Activated T-cell treated with anti-CD3 and anti-CD28 coated beads for 48 hours (primary cell): ENCODE data around the gene ADCY7.

ENCODE experiments used
- DNase-seq: peaks from one replicate; pipeline ENCODE4 v3.0.0-alpha.2; 2020; ENCODE audit warnings: low read depth

Gene ADCY7

GRCh38 chr16:50267651-50268050 is 1.3 kb downstream of the ADCY7 start:
- DNase-seq: no peak

DNA sequence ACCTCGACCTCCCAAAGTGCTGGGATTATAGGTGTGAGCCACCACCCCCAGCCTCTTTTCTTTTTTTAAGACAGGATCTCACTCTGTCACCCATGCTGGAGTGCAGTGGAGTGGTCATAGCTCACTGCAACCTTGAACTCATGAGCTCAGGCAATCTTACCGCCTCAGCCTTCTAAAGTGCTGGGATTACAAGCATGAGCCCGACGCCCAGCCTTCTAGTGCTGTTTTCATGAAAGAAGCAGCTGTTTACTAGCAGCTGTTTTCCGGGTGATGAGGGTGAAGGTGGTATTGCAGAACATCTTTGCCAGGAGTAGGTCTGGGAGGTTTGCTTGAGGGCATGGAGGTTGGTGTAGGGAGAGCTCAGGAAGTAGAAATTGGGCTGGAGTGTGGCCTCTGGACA is 2.0 kb downstream of the ADCY7 start:
- DNase-seq: no peak

GRCh38 chr16:50269061-50269705 is 2.8 kb downstream of the ADCY7 start:
- DNase-seq: no peak

GRCh38 chr16:50269769-50270509 is 3.6 kb downstream of the ADCY7 start:
- DNase-seq: no peak

DNA sequence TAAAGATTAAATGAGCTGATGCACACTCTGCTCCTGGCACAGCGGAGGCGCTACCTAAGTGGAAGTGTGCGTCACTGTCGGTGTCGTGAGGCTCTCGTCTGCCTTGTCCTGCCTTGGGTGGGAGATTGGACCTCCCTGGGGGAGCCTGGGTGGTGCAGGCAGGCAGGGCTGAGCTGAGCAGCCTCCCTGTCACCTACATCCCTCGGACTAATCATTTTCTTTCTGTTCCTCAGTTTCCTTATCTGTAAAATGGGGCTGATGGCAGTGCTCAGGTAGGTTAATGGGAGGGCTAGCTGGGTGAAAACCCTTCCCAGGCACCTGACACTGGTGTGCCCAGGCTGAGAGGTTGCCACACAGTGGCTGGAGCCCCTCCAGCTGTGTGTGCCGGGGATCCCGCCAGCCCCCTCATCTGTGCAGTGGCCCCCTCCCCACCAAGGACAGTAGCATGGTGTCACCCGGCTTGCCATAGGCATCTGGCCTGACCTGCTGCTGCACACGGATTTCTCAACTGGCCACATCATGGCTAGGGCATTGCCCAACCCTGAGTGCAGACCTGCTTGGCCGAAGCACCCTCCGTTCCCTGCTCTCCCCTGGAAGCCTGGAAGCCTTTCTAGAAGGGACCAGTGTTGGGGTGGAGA is 4.3 kb downstream of the ADCY7 start:
- no peak for DNase-seq

- no peak for DNase-seq
Observed at GRCh38 chr16:50271148-50272041, 5.0 kb downstream of the ADCY7 start.

DNA sequence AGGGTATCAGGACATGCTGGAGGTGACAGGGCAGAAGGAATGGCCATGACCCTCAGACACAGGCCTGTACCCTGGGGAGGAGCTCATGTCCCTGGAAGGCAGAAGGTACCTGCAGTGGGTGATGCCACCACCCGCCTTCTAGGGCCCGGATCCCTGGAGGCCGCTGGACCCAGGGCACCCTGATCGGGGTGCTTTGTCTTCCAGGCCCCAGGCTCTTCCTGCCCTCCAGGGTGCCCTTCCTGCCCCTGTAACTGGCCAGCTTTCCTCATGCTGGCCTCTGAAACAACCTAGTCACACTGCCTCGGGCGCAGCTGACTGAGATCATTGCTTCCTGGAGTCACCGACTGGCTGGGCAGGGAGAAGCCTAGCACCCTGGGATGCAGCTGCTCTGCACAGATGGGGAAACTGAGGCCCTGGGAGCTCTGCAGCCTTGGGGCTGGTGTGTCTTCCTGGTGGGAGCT is 5.8 kb downstream of the ADCY7 start:
- DNase-seq: no peak

- no peak for DNase-seq
Observed at GRCh38 chr16:50272687-50273381, 6.5 kb downstream of the ADCY7 start.

- DNase-seq: no peak
Observed at GRCh38 chr16:50273382-50273690, 7.0 kb downstream of the ADCY7 start.

GRCh38 chr16:50273888-50274325 is 7.6 kb downstream of the ADCY7 start:
- DNase-seq: no peak

- DNase-seq: no peak
Observed at GRCh38 chr16:50274326-50275097, 8.2 kb downstream of the ADCY7 start.

GRCh38 chr16:50275098-50275415 is 8.7 kb downstream of the ADCY7 start:
- no peak for DNase-seq

GRCh38 chr16:50275428-50276325 is 9.3 kb downstream of the ADCY7 start:
- no peak for DNase-seq

- no peak for DNase-seq
Observed at GRCh38 chr16:50276326-50276640, 9.9 kb downstream of the ADCY7 start.

- DNase-seq: no peak
Observed at GRCh38 chr16:50276801-50277555, 10.6 kb downstream of the ADCY7 start.

- DNase-seq: no peak
Observed at GRCh38 chr16:50278251-50278650, 11.9 kb downstream of the ADCY7 start.

- DNase-seq: no peak
Observed at GRCh38 chr16:50279504-50279865, 13.1 kb downstream of the ADCY7 start.

DNA sequence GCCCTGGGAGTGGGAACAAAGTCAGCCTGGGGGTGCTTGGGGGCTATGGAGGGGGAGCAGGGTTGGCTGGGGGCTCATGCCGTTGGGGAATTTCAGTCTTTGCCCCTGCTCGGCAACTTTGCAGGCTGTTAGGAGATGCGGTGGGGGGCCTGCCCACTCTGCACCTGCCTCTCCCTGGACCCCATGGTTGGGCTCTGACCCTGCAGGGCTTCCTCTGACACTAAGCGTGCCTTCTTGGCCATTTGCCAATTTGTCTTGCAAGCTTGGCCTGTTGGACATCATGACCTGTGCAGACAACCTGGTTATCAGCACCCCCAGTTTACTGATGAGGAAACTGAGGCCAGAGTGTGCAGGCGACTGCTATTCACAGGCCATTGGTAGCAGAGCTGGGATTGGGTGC is 14.6 kb downstream of the ADCY7 start:
- no peak for DNase-seq

GRCh38 chr16:50281391-50282009 is 15.1 kb downstream of the ADCY7 start:
- DNase-seq: no peak
